DOHH2 (cell line): ENCODE data around the gene FRZB.

Experiments
- H3F3A ChIP-seq: fragments of 200-600 bp; sonication (generic), shearing (Covaris generic); 2 replicates; pipeline ENCODE4 v1.6.0; 2016; ENCODE audit warnings: antibody characterized with exemption, mild to moderate bottlenecking; ENCODE audit not compliant: control insufficient read depth, insufficient read depth
- H3K27ac ChIP-seq: fragments of 200-600 bp; sonication (generic); 2 replicates; pipeline ENCODE4 v1.5.1; 2014; ENCODE audit warnings: low read depth, mild to moderate bottlenecking, low read length, moderate library complexity
- H3K27me3 ChIP-seq: fragments of 200-600 bp; sonication (generic); 2 replicates; pipeline ENCODE4 v1.6.1; 2014; ENCODE audit warnings: mild to moderate bottlenecking, low read length, mixed read lengths; ENCODE audit not compliant: control insufficient read depth
- H3K36me3 ChIP-seq: fragments of 200-600 bp; sonication (generic); 2 replicates; pipeline ENCODE4 v1.6.1; 2014; ENCODE audit warnings: mild to moderate bottlenecking, low read length, moderate library complexity, mixed read lengths; ENCODE audit not compliant: control insufficient read depth
- H3K4me1 ChIP-seq: fragments of 200-600 bp; sonication (generic); 2 replicates; pipeline ENCODE4 v1.6.1; 2014; ENCODE audit warnings: mild to moderate bottlenecking, low read length, mixed read lengths; ENCODE audit not compliant: control insufficient read depth
- H3K4me2 ChIP-seq: fragments of 200-600 bp; sonication (generic); 2 replicates; pipeline ENCODE4 v1.6.0; 2014; ENCODE audit warnings: mild to moderate bottlenecking, low read length, moderate library complexity
- H3K4me3 ChIP-seq: fragments of 200-600 bp; sonication (generic); 2 replicates; pipeline ENCODE4 v1.5.1; 2014; ENCODE audit warnings: mild to moderate bottlenecking, low read length, mixed read lengths
- H3K79me2 ChIP-seq: fragments of 200-600 bp; sonication (generic); 2 replicates; pipeline ENCODE4 v1.6.1; 2014; ENCODE audit warnings: mild to moderate bottlenecking, low read length, mixed read lengths; ENCODE audit not compliant: control insufficient read depth
- H3K9me2 ChIP-seq: fragments of 200-600 bp; sonication (generic); replicated peaks from 2 replicates; pipeline ENCODE4 v1.6.1; 2014; ENCODE audit warnings: mild to moderate bottlenecking, low read length, mixed read lengths; ENCODE audit not compliant: control insufficient read depth
- H3K9me3 ChIP-seq: fragments of 200-600 bp; sonication (generic); 2 replicates; pipeline ENCODE4 v1.6.1; 2014; ENCODE audit warnings: antibody characterized with exemption, low read length, mixed read lengths; ENCODE audit not compliant: control insufficient read depth, insufficient read depth
- H4K20me1 ChIP-seq: fragments of 200-600 bp; sonication (generic); 2 replicates; pipeline ENCODE4 v1.6.0; 2014; ENCODE audit warnings: low read depth, mild to moderate bottlenecking, antibody characterized with exemption, low read length, moderate library complexity; ENCODE audit not compliant: control insufficient read depth, insufficient read depth
- CTCF ChIP-seq: fragments of 200-600 bp; sonication (generic); IDR thresholded peaks from one replicate; pipeline ENCODE4 v1.5.1; 2014; ENCODE audit warnings: antibody characterized with exemption, mild to moderate bottlenecking, low read depth, low read length; ENCODE audit not compliant: poor library complexity, severe bottlenecking
- EZH2phosphoT487 ChIP-seq: fragments of 200-600 bp; sonication (generic); IDR thresholded peaks from 2 replicates; pipeline ENCODE4 v1.6.1; 2017; ENCODE audit warnings: borderline replicate concordance, mild to moderate bottlenecking, antibody characterized with exemption, low read length, moderate library complexity, mixed read lengths

Gene FRZB

GRCh38 chr2:182834293-182834692 is 32.1 kb downstream of the FRZB start:
- Histone ChIP-seq H3K36me3 (no peaks in the 10 kb centered on the region), H3K9me2 (no peaks in the 10 kb centered on the region), H3K4me2 (no peak overlapping the region), H3K79me2 (no peaks in the 10 kb centered on the region), H3K4me1 (peaks cover 6% of the 10 kb centered on the region; the same call in 1 of the 2 replicates), H4K20me1 (no peaks in the 10 kb centered on the region), H3F3A (no peaks in the 10 kb centered on the region), H3K27ac (no peak overlapping the region), H3K27me3 (no peaks in the 10 kb centered on the region), H3K9me3 (no peaks in the 10 kb centered on the region), H3K4me3 (no peak overlapping the region)
- TF ChIP-seq CTCF: no peak
- TF ChIP-seq EZH2phosphoT487: no peak

- TF ChIP-seq EZH2phosphoT487 (no peak), CTCF (no peak)
- Histone ChIP-seq H4K20me1 (no peaks in the 10 kb centered on the region), H3K4me2 (no peak overlapping the region), H3K79me2 (no peaks in the 10 kb centered on the region), H3K4me1 (peaks cover 6% of the 10 kb centered on the region; the same call in 1 of the 2 replicates), H3K27me3 (no peaks in the 10 kb centered on the region), H3K36me3 (no peaks in the 10 kb centered on the region), H3K9me2 (no peaks in the 10 kb centered on the region), H3F3A (no peaks in the 10 kb centered on the region), H3K27ac (no peak overlapping the region), H3K9me3 (no peaks in the 10 kb centered on the region), H3K4me3 (no peak overlapping the region)
Observed at GRCh38 chr2:182833084-182833854, 33.2 kb downstream of the FRZB start.

GRCh38 chr2:182831921-182832320 is 34.5 kb downstream of the FRZB start:
- Histone ChIP-seq H3K9me3 (no peaks in the 10 kb centered on the region), H3K4me3 (no peak overlapping the region), H3K79me2 (no peaks in the 10 kb centered on the region), H3F3A (no peaks in the 10 kb centered on the region), H4K20me1 (no peaks in the 10 kb centered on the region), H3K27me3 (no peaks in the 10 kb centered on the region), H3K36me3 (no peaks in the 10 kb centered on the region), H3K4me1 (peaks cover 6% of the 10 kb centered on the region; the same call in 1 of the 2 replicates), H3K9me2 (no peaks in the 10 kb centered on the region), H3K4me2 (no peak overlapping the region), H3K27ac (no peak overlapping the region)
- no peak for TF ChIP-seq CTCF
- TF ChIP-seq EZH2phosphoT487: no peak
